HG02840 (cell line): Measurements from ENCODE around the gene HMX2.
"Not testable (repeated sequence)": the region's sequence is repeated elsewhere in the genome, so short reads cannot be mapped to it uniquely, and the experiment has no call there.

Experiments used
- ATAC-seq: cut with Tn5 transposase; IDR thresholded peaks from one replicate; pipeline ENCODE4 v1.9.1; 2021; ENCODE audit warnings: mild to moderate bottlenecking, moderate library complexity, moderate number of reproducible peaks; ENCODE audit not compliant: unreplicated experiment, low FRiP score

The HMX2 gene

GRCh38 chr10:123150271-123150985 is 2.5 kb downstream of the HMX2 start:
- ATAC-seq, result no peak

- ATAC-seq, result no peak
These were observed 3.2 kb downstream of the HMX2 start for GRCh38 chr10:123150986-123151736.

GRCh38 chr10:123151737-123152135 is 3.8 kb downstream of the HMX2 start:
- ATAC-seq, result no peak

- ATAC-seq, result no peak
These were observed 5.7 kb downstream of the HMX2 start for GRCh38 chr10:123153486-123154091.

- ATAC-seq, result peak; percentile 93
These were observed 6.3 kb downstream of the HMX2 start, which contains the start of gene BUB3 for GRCh38 chr10:123154092-123154710. Gene BUB3 (plus strand): TSS chr10:123154402. CDS start chr10:123154918, 516 bp downstream.

- ATAC-seq, result peak; percentile 48
These were observed 7.0 kb downstream of the HMX2 start for GRCh38 chr10:123154711-123155505.

- ATAC-seq, result no peak
These were observed 8.1 kb downstream of the HMX2 start for GRCh38 chr10:123156078-123156477.

GRCh38 chr10:123157210-123157609 is 9.3 kb downstream of the HMX2 start:
- no peak for ATAC-seq

GRCh38 chr10:123158682-123159081 is 10.7 kb downstream of the HMX2 start:
- ATAC-seq, result no peak

- ATAC-seq, result no peak
These were observed 12.5 kb downstream of the HMX2 start for GRCh38 chr10:123160311-123160980.

GRCh38 chr10:123164319-123164718 is 16.4 kb downstream of the HMX2 start:
- ATAC-seq, result no peak

GRCh38 chr10:123165445-123166072 is 17.6 kb downstream of the HMX2 start:
- ATAC-seq, result no peak

GRCh38 chr10:123166618-123167017 is 18.7 kb downstream of the HMX2 start:
- ATAC-seq, result no peak

GRCh38 chr10:123170961-123171360 is 23.0 kb downstream of the HMX2 start:
- ATAC-seq, result no peak

- not testable (repeated sequence) for ATAC-seq
These were observed 23.7 kb downstream of the HMX2 start for GRCh38 chr10:123171616-123172015.

GRCh38 chr10:123175389-123176387 is 27.8 kb downstream of the HMX2 start:
- no peak for ATAC-seq

GRCh38 chr10:123178390-123178789 is 30.5 kb downstream of the HMX2 start:
- ATAC-seq, result not testable (repeated sequence)
